H1 (cell line): Measurements from ENCODE around the gene STEAP3.

Experiments
- CEBPB ChIP-seq: IDR thresholded peaks from 2 replicates; pipeline ENCODE4 v1.6.1; 2012; ENCODE audit warnings: low read depth, low read length
- CTCF ChIP-seq, 3 experiments: IDR thresholded peaks; 1 replicate in 2 of 3; 2 replicates in 1 of 3; pipeline versions ENCODE4 v1.5.1 to v1.6.1; 2011; ENCODE audit warnings: low read length in 3 of 3, mild to moderate bottlenecking in 3 of 3, inconsistent platforms in 2 of 3, low read depth in 1 of 3, moderate library complexity in 1 of 3; ENCODE audit not compliant: insufficient read depth in 1 of 3; ENCODE audit errors: control extremely low read depth in 1 of 3
- EP300 ChIP-seq, 2 experiments: IDR thresholded peaks; 1 replicate in 1 of 2; 2 replicates in 1 of 2; pipeline ENCODE4 v1.6.1; 2011 to 2012; ENCODE audit warnings: low read depth in 2 of 2, low read length in 2 of 2, mild to moderate bottlenecking in 2 of 2, borderline replicate concordance in 1 of 2, inconsistent platforms in 1 of 2, moderate library complexity in 1 of 2
- EZH2 ChIP-seq: fragments of 200-600 bp; sonication (generic); IDR thresholded peaks from 2 replicates; pipeline ENCODE4 v1.7.1; 2012; ENCODE audit warnings: low read depth, mild to moderate bottlenecking, moderate library complexity, low read length, inconsistent platforms; ENCODE audit not compliant: severe bottlenecking
- GTF2F1 ChIP-seq: IDR thresholded peaks from 2 replicates; pipeline ENCODE4 v1.6.1; 2012; ENCODE audit warnings: low read depth, low read length, improper control_type of control experiment, borderline replicate concordance
- HDAC6 ChIP-seq: IDR thresholded peaks from one replicate; pipeline ENCODE4 v1.7.1; 2012; ENCODE audit warnings: low read depth, mild to moderate bottlenecking, inconsistent platforms, low read length, moderate library complexity
- POLR2A ChIP-seq, 2 experiments: IDR thresholded peaks; 1 replicate in 1 of 2; 2 replicates in 1 of 2; pipeline ENCODE4 v1.6.1; 2011; ENCODE audit warnings: low read depth in 2 of 2, low read length in 2 of 2, mild to moderate bottlenecking in 2 of 2; ENCODE audit errors: control extremely low read depth in 1 of 2
- RAD21 ChIP-seq, 2 experiments: IDR thresholded peaks in 1 of 2; conservative IDR thresholded peaks in 1 of 2; 2 replicates each; pipeline ENCODE4 v1.6.1; 2011; ENCODE audit warnings: low read depth in 2 of 2, low read length in 2 of 2, improper control_type of control experiment in 1 of 2, inconsistent platforms in 1 of 2, mild to moderate bottlenecking in 1 of 2, moderate library complexity in 1 of 2
- RNF2 ChIP-seq: fragments of 200-900, 300-1000 bp; sonication (generic); IDR thresholded peaks from 2 replicates; pipeline ENCODE4 v1.7.1; 2016; ENCODE audit warnings: borderline replicate concordance, low read depth, mild to moderate bottlenecking, antibody characterized with exemption, low read length; ENCODE audit not compliant: poor library complexity, severe bottlenecking; ENCODE audit errors: missing control alignments
- RXRA ChIP-seq: IDR thresholded peaks from 2 replicates; pipeline ENCODE4 v1.6.1; 2011; ENCODE audit warnings: low read depth, mild to moderate bottlenecking, low read length, moderate library complexity; ENCODE audit not compliant: insufficient read depth
- SAP30 ChIP-seq: fragments of 300-600 bp; sonication (generic); IDR thresholded peaks from 2 replicates; pipeline ENCODE4 v1.7.1; 2012; ENCODE audit warnings: low read length, moderate library complexity, mild to moderate bottlenecking, inconsistent platforms; ENCODE audit not compliant: insufficient read depth, insufficient replicate concordance
- SP1 ChIP-seq: IDR thresholded peaks from 2 replicates; pipeline ENCODE4 v1.6.1; 2011; ENCODE audit warnings: low read depth, low read length
- TBP ChIP-seq: IDR thresholded peaks from 2 replicates; pipeline ENCODE4 v1.6.1; 2011; ENCODE audit warnings: low read depth, low read length, improper control_type of control experiment
- ZNF274 ChIP-seq: IDR thresholded peaks from 2 replicates; pipeline ENCODE4 v1.7.0; 2012; ENCODE audit warnings: low read length, borderline replicate concordance; ENCODE audit errors: extremely low read depth

GRCh38 chr2:119197529-119198239 lies 25.9 kb upstream of the STEAP3 start:
- TF ChIP-seq CTCF (IDR thresholded peaks at IDR 0.05; ENCODE audit: control extremely low read depth in 1 of 3, insufficient read depth in 1 of 3, low read depth in 1 of 3, low read length in 3 of 3) (no peak), CEBPB (no peak), TBP (no peak), HDAC6 (no peak), RXRA (no peak), POLR2A (IDR thresholded peaks at IDR 0.05; ENCODE audit: control extremely low read depth in 1 of 2, low read depth in 2 of 2, low read length in 2 of 2) (no peak), GTF2F1 (no peak), EZH2 (no peak), RNF2 (no peak), ZNF274 (no peak), SP1 (no peak), EP300 (IDR thresholded peaks at IDR 0.05; ENCODE audit: borderline replicate concordance in 1 of 2, low read depth in 2 of 2, low read length in 2 of 2) (no peak), SAP30 (no peak), RAD21 (IDR thresholded peaks at IDR 0.05 in 1 of 2, conservative IDR thresholded peaks at IDR 0.05 in 1 of 2; ENCODE audit: low read depth in 2 of 2, low read length in 2 of 2) (no peak)
